ENCODE measurements around the gene NOC2L.

DNA sequence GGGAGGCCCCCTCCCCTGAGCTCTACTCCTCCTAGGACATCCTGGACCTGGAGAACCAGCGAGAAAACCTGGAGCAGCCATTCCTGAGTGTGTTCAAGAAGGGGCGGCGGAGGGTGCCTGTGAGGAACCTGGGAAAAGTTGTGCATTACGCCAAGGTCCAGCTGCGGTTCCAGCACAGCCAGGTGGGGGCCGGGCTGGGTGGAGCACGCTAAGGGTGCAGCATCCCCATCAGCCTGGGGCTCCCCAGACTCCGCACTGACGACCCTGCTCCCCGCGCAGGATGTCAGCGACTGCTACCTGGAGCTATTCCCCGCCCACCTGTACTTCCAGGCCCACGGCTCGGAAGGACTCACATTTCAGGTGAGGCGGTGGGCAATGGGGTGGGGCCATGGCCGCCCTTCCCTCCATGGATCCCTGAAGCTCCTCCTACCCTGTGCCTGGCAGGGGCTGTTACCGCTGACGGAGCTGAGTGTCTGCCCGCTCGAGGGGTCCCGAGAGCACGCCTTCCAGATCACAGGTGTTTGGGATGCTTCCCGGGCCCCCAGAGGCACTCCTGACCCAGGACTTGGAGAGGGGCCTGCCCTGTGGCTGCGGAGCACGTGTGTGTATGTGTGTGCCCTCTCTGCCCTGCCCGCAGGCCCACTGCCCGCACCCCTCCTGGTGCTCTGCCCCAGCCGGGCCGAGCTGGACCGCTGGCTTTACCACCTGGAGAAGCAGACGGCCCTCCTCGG lies 11.4 kb upstream of the NOC2L start:
- TF ChIP-seq, protein P1, sequence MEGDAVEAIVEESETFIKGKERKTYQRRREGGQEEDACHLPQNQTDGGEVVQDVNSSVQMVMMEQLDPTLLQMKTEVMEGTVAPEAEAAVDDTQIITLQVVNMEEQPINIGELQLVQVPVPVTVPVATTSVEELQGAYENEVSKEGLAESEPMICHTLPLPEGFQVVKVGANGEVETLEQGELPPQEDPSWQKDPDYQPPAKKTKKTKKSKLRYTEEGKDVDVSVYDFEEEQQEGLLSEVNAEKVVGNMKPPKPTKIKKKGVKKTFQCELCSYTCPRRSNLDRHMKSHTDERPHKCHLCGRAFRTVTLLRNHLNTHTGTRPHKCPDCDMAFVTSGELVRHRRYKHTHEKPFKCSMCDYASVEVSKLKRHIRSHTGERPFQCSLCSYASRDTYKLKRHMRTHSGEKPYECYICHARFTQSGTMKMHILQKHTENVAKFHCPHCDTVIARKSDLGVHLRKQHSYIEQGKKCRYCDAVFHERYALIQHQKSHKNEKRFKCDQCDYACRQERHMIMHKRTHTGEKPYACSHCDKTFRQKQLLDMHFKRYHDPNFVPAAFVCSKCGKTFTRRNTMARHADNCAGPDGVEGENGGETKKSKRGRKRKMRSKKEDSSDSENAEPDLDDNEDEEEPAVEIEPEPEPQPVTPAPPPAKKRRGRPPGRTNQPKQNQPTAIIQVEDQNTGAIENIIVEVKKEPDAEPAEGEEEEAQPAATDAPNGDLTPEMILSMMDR (optimal IDR thresholded peaks at IDR 0.05 in 1 of 3, IDR thresholded peaks at IDR 0.05 in 1 of 3, conservative IDR thresholded peaks at IDR 0.05 in 1 of 3; ENCODE audit: extremely low read depth in 1 of 3, insufficient read depth in 2 of 3, low read length in 3 of 3): no peak
- TF ChIP-seq EZH2 (IDR thresholded peaks at IDR 0.05; ENCODE audit: low read length): no peak

All from keratinocyte (primary cell).